Stimulated activated CD8-positive, alpha-beta memory T cell treated with anti-CD3 and anti-CD28 coated beads, Interleukin-15, amount 100 ng/mL, for 48 hours (primary cell): Measurements from ENCODE around the gene AKR1A1.

Source experiments
- DNase-seq, 2 donors: peaks; one replicate each; pipeline ENCODE4 v3.0.0-alpha.2; 2020; ENCODE audit warnings: low read depth in 2 of 2

Gene AKR1A1

GRCh38 chr1:45617618-45618017 lies 67.0 kb downstream of the AKR1A1 start:
- no peak for DNase-seq

- DNase-seq = no peak
Measured at GRCh38 chr1:45619149-45619921, 68.7 kb downstream of the AKR1A1 start.
